ENCODE measurements around the gene RPL28.

Gene RPL28

DNA sequence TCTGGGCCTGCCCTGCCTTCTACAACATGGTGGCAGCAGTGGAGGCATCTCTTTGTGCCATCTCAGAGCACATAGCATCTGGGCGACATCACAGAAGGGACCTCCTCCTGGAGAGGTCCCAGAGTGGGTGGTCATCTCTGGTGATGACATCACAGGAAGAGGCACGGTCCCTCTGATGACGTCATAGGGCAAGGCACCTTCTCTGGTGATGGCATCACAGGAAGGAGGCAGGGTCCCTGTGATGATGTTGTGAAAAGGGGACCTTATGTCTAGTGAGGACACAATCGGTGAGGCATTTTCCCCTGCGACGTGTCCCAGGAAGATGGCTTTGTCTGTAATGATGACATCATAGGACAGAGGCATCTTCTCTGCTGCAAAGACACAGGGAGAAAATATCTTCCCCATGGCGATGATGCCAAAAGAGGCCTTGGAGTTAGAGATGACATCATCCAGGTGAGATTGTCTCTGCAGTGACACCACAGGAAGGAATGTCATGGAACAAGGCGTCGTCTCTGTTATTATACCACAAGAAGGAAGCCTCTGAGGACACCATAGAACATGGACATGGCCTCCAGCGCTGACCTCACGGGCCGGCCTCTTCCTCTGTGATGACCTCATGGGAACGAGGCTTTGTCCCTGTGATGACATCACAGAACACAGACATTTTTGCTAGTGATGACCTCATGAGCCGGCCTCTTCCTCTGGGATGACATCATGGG, 46.7 kb downstream of the RPL28 start:
- no peak overlapping the region for H3K14ac ChIP-seq (ENCODE audit: low read length)
- no peak overlapping the region for H2BK12ac ChIP-seq (ENCODE audit: low read length)
- DNase-seq (ENCODE audit: low spot score), result no peak
- H3K4me2 ChIP-seq (ENCODE audit: insufficient read depth, low read length, poor library complexity, severe bottlenecking), result no peak overlapping the region
- H3K36me3 ChIP-seq (replicated peaks in 1 of 2; ENCODE audit: control insufficient read depth in 2 of 2, insufficient read depth in 2 of 2, low read length in 2 of 2), result no peaks in the 10 kb centered on the region
- peaks cover 0 to 11% (median 0%) of the 10 kb centered on the region in 3 experiments for H3K27me3 ChIP-seq (ENCODE audit: control insufficient read depth in 3 of 3, insufficient read depth in 3 of 3, low read depth in 1 of 3, low read length in 3 of 3)
- H3K23ac ChIP-seq (ENCODE audit: low read depth, low read length, poor library complexity), result no peak overlapping the region
- H2AK5ac ChIP-seq (ENCODE audit: low read depth, low read length), result no peak overlapping the region
- no CpG with 5 or more reads among the region's 14 CpGs for whole genome bisulfite sequencing, 2 donors (ENCODE audit: extremely low coverage in 2 of 2, insufficient read length in 2 of 2, insufficient replicate concordance in 1 of 2)
- no peak overlapping the region for H4K91ac ChIP-seq (ENCODE audit: low read depth, low read length, poor library complexity)
- H3K18ac ChIP-seq (ENCODE audit: low read length), result no peak overlapping the region
- no peak overlapping the region for H3K27ac ChIP-seq (replicated peaks; ENCODE audit: low read length)
- peaks cover 2% of the 10 kb centered on the region for H3K79me1 ChIP-seq (ENCODE audit: low read depth, low read length)
- no peak overlapping the region for H2BK15ac ChIP-seq (ENCODE audit: low read length)
- no peak overlapping the region for H2BK5ac ChIP-seq (ENCODE audit: low read length)
- no peak overlapping the region for H3K4ac ChIP-seq (ENCODE audit: low read length)
- H2BK120ac ChIP-seq (ENCODE audit: low read depth, low read length), result no peak overlapping the region
- no peak overlapping the region for H2AFZ ChIP-seq (ENCODE audit: low read length)
- no peak overlapping the region for H3K9ac ChIP-seq (ENCODE audit: low read depth, low read length, poor library complexity)
- H4K8ac ChIP-seq (ENCODE audit: low read depth, low read length), result no peak overlapping the region
- no peaks in the 10 kb centered on the region for H3K4me1 ChIP-seq (ENCODE audit: control insufficient read depth in 2 of 2, insufficient read depth in 1 of 2, low read depth in 1 of 2, low read length in 2 of 2)
- H3K9me3 ChIP-seq (replicated peaks in 1 of 2; ENCODE audit: control insufficient read depth in 2 of 2, insufficient read depth in 1 of 2, low read depth in 1 of 2, low read length in 2 of 2), result peaks cover 0 to 15% of the 10 kb centered on the region in 2 donors
- no peak overlapping the region for H3K4me3 ChIP-seq (ENCODE audit: low read length in 2 of 2)

DNA sequence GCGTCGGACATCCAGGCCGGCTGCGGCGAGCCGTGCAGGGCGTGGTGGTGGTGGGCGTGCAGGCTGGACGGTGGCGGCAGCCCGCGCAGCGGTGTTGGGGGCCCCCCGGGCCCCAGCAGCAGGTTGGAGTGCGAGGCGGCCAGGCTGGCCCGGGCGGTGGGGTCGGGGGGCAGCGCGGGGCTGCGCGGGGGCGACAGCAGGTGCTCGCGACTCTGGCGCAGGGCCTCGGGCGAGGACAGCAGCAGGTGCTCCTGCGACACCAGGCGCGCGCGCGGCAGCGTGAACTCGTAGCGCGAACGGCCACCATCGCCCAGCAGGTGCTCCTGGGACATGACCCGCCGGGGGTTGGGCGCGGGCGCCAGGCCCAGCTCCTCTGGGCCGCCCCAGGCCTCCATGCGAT, 47.6 kb downstream of the RPL28 start:
- no peaks in the 10 kb centered on the region for H3K4me1 ChIP-seq (ENCODE audit: control insufficient read depth in 2 of 2, insufficient read depth in 1 of 2, low read depth in 1 of 2, low read length in 2 of 2)
- WGBS, 2 donors (ENCODE audit: extremely low coverage in 2 of 2, insufficient read length in 2 of 2, insufficient replicate concordance in 1 of 2), result no CpG with 5 or more reads among the region's 48 CpGs
- H2BK15ac ChIP-seq (ENCODE audit: low read length), result no peak overlapping the region
- DNase-seq (ENCODE audit: low spot score), result no peak
- H3K14ac ChIP-seq (ENCODE audit: low read length), result no peak overlapping the region
- no peak overlapping the region for H2BK5ac ChIP-seq (ENCODE audit: low read length)
- H3K4me3 ChIP-seq (ENCODE audit: low read length in 2 of 2), result no peak overlapping the region
- H3K79me1 ChIP-seq (ENCODE audit: low read depth, low read length), result peaks cover 4% of the 10 kb centered on the region
- H3K36me3 ChIP-seq (replicated peaks in 1 of 2; ENCODE audit: control insufficient read depth in 2 of 2, insufficient read depth in 2 of 2, low read length in 2 of 2), result no peaks in the 10 kb centered on the region
- no peak overlapping the region for H3K27ac ChIP-seq (replicated peaks; ENCODE audit: low read length)
- no peak overlapping the region for H2BK120ac ChIP-seq (ENCODE audit: low read depth, low read length)
- peaks cover 0 to 15% of the 10 kb centered on the region in 2 donors for H3K9me3 ChIP-seq (replicated peaks in 1 of 2; ENCODE audit: control insufficient read depth in 2 of 2, insufficient read depth in 1 of 2, low read depth in 1 of 2, low read length in 2 of 2)
- no peak overlapping the region for H2AFZ ChIP-seq (ENCODE audit: low read length)
- H3K4ac ChIP-seq (ENCODE audit: low read length), result no peak overlapping the region
- H3K27me3 ChIP-seq (ENCODE audit: control insufficient read depth in 3 of 3, insufficient read depth in 3 of 3, low read depth in 1 of 3, low read length in 3 of 3), result peaks cover 0 to 13% (median 2%) of the 10 kb centered on the region in 3 experiments
- H3K18ac ChIP-seq (ENCODE audit: low read length), result no peak overlapping the region
- no peak overlapping the region for H3K9ac ChIP-seq (ENCODE audit: low read depth, low read length, poor library complexity)
- H3K23ac ChIP-seq (ENCODE audit: low read depth, low read length, poor library complexity), result no peak overlapping the region
- H2AK5ac ChIP-seq (ENCODE audit: low read depth, low read length), result no peak overlapping the region
- no peak overlapping the region for H3K4me2 ChIP-seq (ENCODE audit: insufficient read depth, low read length, poor library complexity, severe bottlenecking)
- no peak overlapping the region for H4K91ac ChIP-seq (ENCODE audit: low read depth, low read length, poor library complexity)
- no peak overlapping the region for H4K8ac ChIP-seq (ENCODE audit: low read depth, low read length)
- no peak overlapping the region for H2BK12ac ChIP-seq (ENCODE audit: low read length)

DNA sequence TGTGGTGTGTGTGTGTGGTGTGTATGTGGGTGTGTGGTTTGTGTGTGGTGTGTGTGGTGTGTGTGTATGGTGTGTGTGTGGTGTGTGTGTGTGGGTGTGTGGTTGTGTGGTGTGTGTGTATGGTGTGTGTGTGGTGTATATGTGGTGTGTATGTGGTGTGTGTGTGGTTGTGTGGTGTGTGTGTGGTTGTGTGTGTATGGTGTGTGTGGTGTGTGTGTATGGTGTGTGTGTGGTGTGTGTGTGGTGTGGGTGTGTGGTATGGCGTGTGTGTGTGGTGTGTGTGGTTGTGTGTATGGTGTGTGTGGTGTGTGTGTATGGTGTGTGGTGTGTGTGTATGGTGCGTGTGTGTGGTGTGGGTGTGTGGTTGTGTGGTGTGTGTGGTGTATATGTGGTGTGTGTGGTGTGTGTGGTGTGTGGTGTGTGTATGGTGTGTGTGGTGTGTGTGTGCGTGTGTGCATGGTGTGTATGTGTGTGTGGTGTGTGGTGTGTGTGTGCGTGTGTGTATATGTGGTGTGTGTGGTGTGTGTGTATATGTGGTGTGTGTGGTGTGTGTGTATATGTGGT, 48.7 kb downstream of the RPL28 start:
- H3K27ac ChIP-seq (replicated peaks; ENCODE audit: low read length), result no peak overlapping the region
- H3K27me3 ChIP-seq (ENCODE audit: control insufficient read depth in 3 of 3, insufficient read depth in 3 of 3, low read depth in 1 of 3, low read length in 3 of 3), result peaks cover 0 to 25% (median 13%) of the 10 kb centered on the region in 3 experiments
- peak overlapping the region; percentile 93 for H3K23ac ChIP-seq (ENCODE audit: low read depth, low read length, poor library complexity)
- H2BK12ac ChIP-seq (ENCODE audit: low read length), result no peak overlapping the region
- no peak overlapping the region for H2AFZ ChIP-seq (ENCODE audit: low read length)
- no peak overlapping the region for H2BK5ac ChIP-seq (ENCODE audit: low read length)
- peak overlapping the region in 1 of 2 donors; percentile 71 for H3K4me3 ChIP-seq (ENCODE audit: low read length in 2 of 2)
- peaks cover 4% of the 10 kb centered on the region for H3K79me1 ChIP-seq (ENCODE audit: low read depth, low read length)
- H3K14ac ChIP-seq (ENCODE audit: low read length), result peak overlapping the region; percentile 47
- DNase-seq (ENCODE audit: low spot score), result no peak
- 100% methylated on average over 4 of the region's 4 CpGs; no CpG with 5 or more reads in 1 of the 2 donors for WGBS, 2 donors (ENCODE audit: extremely low coverage in 2 of 2, insufficient read length in 2 of 2, insufficient replicate concordance in 1 of 2)
- H2BK15ac ChIP-seq (ENCODE audit: low read length), result no peak overlapping the region
- peak overlapping the region; percentile 76 for H3K4ac ChIP-seq (ENCODE audit: low read length)
- H3K4me1 ChIP-seq (ENCODE audit: control insufficient read depth in 2 of 2, insufficient read depth in 1 of 2, low read depth in 1 of 2, low read length in 2 of 2), result no peaks in the 10 kb centered on the region
- peak overlapping the region; percentile 92 for H4K8ac ChIP-seq (ENCODE audit: low read depth, low read length)
- no peak overlapping the region for H2BK120ac ChIP-seq (ENCODE audit: low read depth, low read length)
- no peak overlapping the region for H3K18ac ChIP-seq (ENCODE audit: low read length)
- H2AK5ac ChIP-seq (ENCODE audit: low read depth, low read length), result no peak overlapping the region
- H3K9ac ChIP-seq (ENCODE audit: low read depth, low read length, poor library complexity), result peak overlapping the region; percentile 88
- H3K9me3 ChIP-seq (replicated peaks in 1 of 2; ENCODE audit: control insufficient read depth in 2 of 2, insufficient read depth in 1 of 2, low read depth in 1 of 2, low read length in 2 of 2), result peaks cover 0 to 17% of the 10 kb centered on the region in 2 donors
- no peak overlapping the region for H4K91ac ChIP-seq (ENCODE audit: low read depth, low read length, poor library complexity)
- H3K4me2 ChIP-seq (ENCODE audit: insufficient read depth, low read length, poor library complexity, severe bottlenecking), result no peak overlapping the region
- no peaks in the 10 kb centered on the region for H3K36me3 ChIP-seq (replicated peaks in 1 of 2; ENCODE audit: control insufficient read depth in 2 of 2, insufficient read depth in 2 of 2, low read length in 2 of 2)

DNA sequence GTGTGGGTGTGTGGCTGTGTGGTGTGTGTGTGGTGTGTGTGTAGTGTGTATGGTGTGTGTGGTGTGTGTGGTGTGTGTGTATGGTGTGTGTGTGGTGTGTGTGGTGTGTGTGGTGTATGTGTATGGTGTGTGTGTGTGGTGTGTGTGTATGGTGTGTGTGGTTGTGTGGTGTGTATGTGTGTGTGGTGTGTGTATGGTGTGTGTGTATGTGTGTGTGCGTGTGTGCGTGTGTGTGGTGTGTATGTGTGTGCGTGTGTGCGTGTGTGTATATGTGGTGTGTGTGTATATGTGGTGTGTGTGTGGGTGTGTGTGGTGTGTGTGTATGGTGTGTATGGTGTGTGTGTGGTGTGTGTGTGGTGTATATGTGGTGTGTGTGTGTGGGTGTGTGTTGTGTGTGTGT, 49.3 kb downstream of the RPL28 start:
- Histone ChIP-seq H2BK5ac (ENCODE audit: low read length) (no peak overlapping the region), H3K27ac (replicated peaks; ENCODE audit: low read length) (no peak overlapping the region), H2AK5ac (ENCODE audit: low read depth, low read length) (no peak overlapping the region), H2BK12ac (ENCODE audit: low read length) (peak overlapping the region; percentile 16), H3K36me3 (replicated peaks in 1 of 2; ENCODE audit: control insufficient read depth in 2 of 2, insufficient read depth in 2 of 2, low read length in 2 of 2) (no peaks in the 10 kb centered on the region), H2BK15ac (ENCODE audit: low read length) (no peak overlapping the region), H3K4ac (ENCODE audit: low read length) (peak overlapping the region; percentile 76), H3K23ac (ENCODE audit: low read depth, low read length, poor library complexity) (peak overlapping the region; percentile 93), H3K4me2 (ENCODE audit: insufficient read depth, low read length, poor library complexity, severe bottlenecking) (no peak overlapping the region), H3K4me3 (ENCODE audit: low read length in 2 of 2) (peak overlapping the region in 1 of 2 donors; percentile 71), H4K8ac (ENCODE audit: low read depth, low read length) (peak overlapping the region; percentile 92), H2BK120ac (ENCODE audit: low read depth, low read length) (no peak overlapping the region), H2AFZ (ENCODE audit: low read length) (no peak overlapping the region), H3K4me1 (ENCODE audit: control insufficient read depth in 2 of 2, insufficient read depth in 1 of 2, low read depth in 1 of 2, low read length in 2 of 2) (no peaks in the 10 kb centered on the region), H3K79me1 (ENCODE audit: low read depth, low read length) (peaks cover 4% of the 10 kb centered on the region), H3K9me3 (replicated peaks in 1 of 2; ENCODE audit: control insufficient read depth in 2 of 2, insufficient read depth in 1 of 2, low read depth in 1 of 2, low read length in 2 of 2) (peaks cover 0 to 17% of the 10 kb centered on the region in 2 donors), H3K18ac (ENCODE audit: low read length) (no peak overlapping the region), H3K27me3 (ENCODE audit: control insufficient read depth in 3 of 3, insufficient read depth in 3 of 3, low read depth in 1 of 3, low read length in 3 of 3) (peaks cover 0 to 29% (median 17%) of the 10 kb centered on the region in 3 experiments), H3K14ac (ENCODE audit: low read length) (peak overlapping the region; percentile 56), H3K9ac (ENCODE audit: low read depth, low read length, poor library complexity) (peak overlapping the region; percentile 88), H4K91ac (ENCODE audit: low read depth, low read length, poor library complexity) (no peak overlapping the region)
- WGBS, 2 donors (ENCODE audit: extremely low coverage in 2 of 2, insufficient read length in 2 of 2, insufficient replicate concordance in 1 of 2), result 100% methylated on average over 4 of the region's 4 CpGs; no CpG with 5 or more reads in 1 of the 2 donors
- no peak for DNase-seq (ENCODE audit: low spot score)

All from neuronal stem cell (in vitro differentiated cells).